Measurements from ENCODE around the gene GALNT13.

GALNT13 gene

GRCh38 chr2:154306266-154306970 is 434.7 kb downstream of the GALNT13 start:
- DNase-seq (ENCODE audit: low read depth, low spot score), result peak; percentile 34

GRCh38 chr2:154307007-154307406 is 435.3 kb downstream of the GALNT13 start:
- DNase-seq (ENCODE audit: low read depth, low spot score), result no peak

GRCh38 chr2:154324601-154325000 is 452.9 kb downstream of the GALNT13 start:
- no peak for DNase-seq (ENCODE audit: low read depth, low spot score)

GRCh38 chr2:154329510-154329909 is 457.8 kb downstream of the GALNT13 start:
- DNase-seq (ENCODE audit: low read depth, low spot score), result no peak

GRCh38 chr2:154331784-154332183 is 460.1 kb downstream of the GALNT13 start:
- no peak for DNase-seq (ENCODE audit: low read depth, low spot score)

GRCh38 chr2:154336201-154336600 is 464.5 kb downstream of the GALNT13 start:
- DNase-seq (ENCODE audit: low read depth, low spot score), result no peak

GRCh38 chr2:154338352-154338967 is 466.7 kb downstream of the GALNT13 start:
- peak; percentile 63 for DNase-seq (ENCODE audit: low read depth, low spot score)

GRCh38 chr2:154343282-154343681 is 471.6 kb downstream of the GALNT13 start:
- DNase-seq (ENCODE audit: low read depth, low spot score), result no peak

GRCh38 chr2:154350911-154351310 is 479.2 kb downstream of the GALNT13 start:
- DNase-seq (ENCODE audit: low read depth, low spot score), result no peak

- DNase-seq (ENCODE audit: low read depth, low spot score), result no peak
Measured at GRCh38 chr2:154361276-154361675, 489.6 kb downstream of the GALNT13 start.

GRCh38 chr2:154368153-154368552 is 496.4 kb downstream of the GALNT13 start:
- DNase-seq (ENCODE audit: low read depth, low spot score), result no peak

- DNase-seq (ENCODE audit: low read depth, low spot score), result peak; percentile 4
Measured at GRCh38 chr2:154370873-154371272, 499.2 kb downstream of the GALNT13 start.

- DNase-seq (ENCODE audit: low read depth, low spot score), result no peak
Measured at GRCh38 chr2:154374416-154374815, 502.7 kb downstream of the GALNT13 start.

GRCh38 chr2:154375579-154375931 is 503.8 kb downstream of the GALNT13 start:
- DNase-seq (ENCODE audit: low read depth, low spot score), result peak; percentile 37

- DNase-seq (ENCODE audit: low read depth, low spot score), result no peak
Measured at GRCh38 chr2:154381931-154382794, 510.4 kb downstream of the GALNT13 start.

- DNase-seq (ENCODE audit: low read depth, low spot score), result no peak
Measured at GRCh38 chr2:154386186-154386585, 514.5 kb downstream of the GALNT13 start.

GRCh38 chr2:154391051-154391450 is 519.3 kb downstream of the GALNT13 start:
- DNase-seq (ENCODE audit: low read depth, low spot score), result no peak

GRCh38 chr2:154392256-154392655 is 520.5 kb downstream of the GALNT13 start:
- no peak for DNase-seq (ENCODE audit: low read depth, low spot score)

GRCh38 chr2:154394600-154394999 is 522.9 kb downstream of the GALNT13 start:
- no peak for DNase-seq (ENCODE audit: low read depth, low spot score)

- no peak for DNase-seq (ENCODE audit: low read depth, low spot score)
Measured at GRCh38 chr2:154400563-154401290, 529.0 kb downstream of the GALNT13 start.

GRCh38 chr2:154402213-154402612 is 530.5 kb downstream of the GALNT13 start:
- DNase-seq (ENCODE audit: low read depth, low spot score), result no peak

- no peak for DNase-seq (ENCODE audit: low read depth, low spot score)
Measured at GRCh38 chr2:154403242-154403790, 531.6 kb downstream of the GALNT13 start.

Measured in ELF-1 (cell line).